ENCODE measurements around the gene LTF. TPM values are rescaled to one million over a fixed set of nuclear protein-coding genes. Genes with fewer than 3 reads are reported as not detected.
"Not testable (repeated sequence)": the region's sequence is repeated elsewhere in the genome, so short reads cannot be mapped to it uniquely, and the experiment has no call there.

Gene LTF
- total RNA-seq, 2 experiments from 2014 or later = not detected

DNA sequence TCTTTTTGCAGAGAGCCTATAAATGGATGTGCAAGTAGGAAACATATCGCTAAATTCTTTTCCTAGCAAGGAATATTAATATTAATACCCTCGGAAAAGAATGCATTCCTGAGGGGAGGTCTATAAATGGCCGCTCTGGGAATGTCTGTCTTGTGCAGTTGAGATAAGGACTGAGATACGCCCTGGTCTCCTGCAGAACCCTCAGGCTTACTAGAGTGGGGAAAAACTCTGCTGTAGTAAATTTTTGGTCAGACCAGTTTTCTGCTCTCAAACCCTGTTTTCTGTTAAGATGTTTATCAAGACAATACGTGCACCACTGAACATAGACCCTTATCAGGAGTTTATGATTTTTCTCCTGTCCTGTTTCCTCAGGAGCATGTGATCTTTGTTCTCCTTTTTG lies 32.8 kb downstream of the LTF start:
- Mint-ChIP-seq H3K4me1 (ENCODE audit: low read depth) (peaks cover 35% of the 10 kb centered on the region), H3K9me3 (ENCODE audit: insufficient read depth) (peaks cover 18% of the 10 kb centered on the region)
- H3K4me3 Mint-ChIP-seq; POLR2A ChIA-PET; DNase-seq; H3K36me3 Mint-ChIP-seq (ENCODE audit: low read depth); ATAC-seq; H3K27ac Mint-ChIP-seq; H3K27me3 Mint-ChIP-seq (ENCODE audit: low read depth): not testable (repeated sequence)
- CTCF ChIA-PET = interaction anchor here (1.1 kb wide), 1 partner anchor 56 kb away, joined by 5 read pairs; no protein-coding TSS in a partner anchor

DNA sequence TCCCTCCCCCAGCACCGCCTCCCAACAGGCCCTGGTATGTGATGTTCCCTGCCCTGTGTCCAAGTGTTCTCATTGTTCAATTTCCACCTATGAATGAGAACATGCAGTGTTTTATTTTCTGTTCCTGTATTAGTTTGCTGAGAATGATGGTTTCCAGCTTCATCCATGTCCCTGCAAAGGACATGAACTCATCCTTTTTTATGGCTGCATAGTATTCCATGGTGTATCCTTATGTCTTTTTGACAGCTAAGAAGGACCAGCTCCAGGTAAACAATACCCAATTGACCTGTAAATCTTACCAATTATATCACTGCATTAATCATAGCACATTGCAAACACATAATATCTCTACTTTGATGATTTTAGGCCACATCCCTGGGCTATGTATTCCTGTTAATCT lies 33.8 kb downstream of the LTF start:
- H3K36me3 Mint-ChIP-seq (ENCODE audit: low read depth); POLR2A ChIA-PET; H3K4me3 Mint-ChIP-seq; DNase-seq; ATAC-seq; H3K27ac Mint-ChIP-seq; H3K27me3 Mint-ChIP-seq (ENCODE audit: low read depth): not testable (repeated sequence)
- Mint-ChIP-seq H3K4me1 (ENCODE audit: low read depth) (peaks cover 45% of the 10 kb centered on the region), H3K9me3 (ENCODE audit: insufficient read depth) (peaks cover 18% of the 10 kb centered on the region)
- CTCF ChIA-PET = interaction anchor here (0.8 to 1.1 kb wide), 2 partner anchors 20 to 57 kb away, joined by 3 to 5 read pairs; no protein-coding TSS in a partner anchor

DNA sequence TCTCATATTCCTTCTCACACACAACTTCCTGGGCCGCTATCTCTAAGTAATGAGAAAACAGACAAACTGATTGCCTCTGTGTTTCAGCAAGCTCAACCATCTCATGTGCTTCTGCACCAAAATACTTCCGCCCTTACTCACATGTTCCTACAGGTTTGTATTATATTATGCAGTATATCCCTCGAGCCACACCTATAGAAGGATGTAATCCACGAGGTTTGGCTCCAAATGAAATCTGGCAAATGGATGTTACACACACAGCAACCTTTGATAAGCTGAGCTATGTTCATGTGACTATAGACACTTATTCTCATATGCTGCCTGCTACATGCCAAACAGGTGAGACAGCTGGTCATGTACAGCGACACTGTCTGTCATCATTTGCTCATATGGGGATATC lies 35.0 kb downstream of the LTF start:
- H3K27me3 Mint-ChIP-seq (ENCODE audit: low read depth) = peaks cover 5% of the 10 kb centered on the region
- peaks cover 5% of the 10 kb centered on the region for H3K36me3 Mint-ChIP-seq (ENCODE audit: low read depth)
- ATAC-seq (no peak), DNase-seq (no peak)
- H3K4me1 Mint-ChIP-seq (ENCODE audit: low read depth) = peaks cover 42% of the 10 kb centered on the region
- CTCF ChIA-PET = interaction anchor here (0.9 to 1.1 kb wide), 3 partner anchors 30 to 61 kb away, joined by 3 to 5 read pairs (median 3); partner anchors contain the start of gene CCR5
- no peak overlapping the region for H3K27ac Mint-ChIP-seq
- no peak overlapping the region for H3K4me3 Mint-ChIP-seq
- POLR2A ChIA-PET = no interaction called here
- peaks cover 18% of the 10 kb centered on the region for H3K9me3 Mint-ChIP-seq (ENCODE audit: insufficient read depth)

DNA sequence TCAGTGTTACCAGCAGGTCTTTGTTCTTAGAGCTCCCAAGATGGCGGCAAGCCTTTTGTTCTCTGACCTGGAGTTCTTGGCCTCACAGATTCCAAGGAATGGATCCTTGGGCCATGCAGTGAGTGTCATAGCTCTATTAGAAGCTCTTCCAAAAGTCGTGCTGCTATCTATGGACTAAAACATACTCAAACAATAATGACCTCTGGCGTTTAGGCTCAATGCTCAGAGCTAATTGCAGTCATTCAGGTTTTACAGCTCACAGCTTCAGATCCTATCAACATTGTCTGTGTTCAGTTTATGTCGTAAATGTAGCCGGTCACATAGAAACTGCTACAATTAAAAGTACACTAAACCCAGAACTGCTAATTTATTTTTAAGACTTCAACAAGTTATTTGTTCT lies 35.5 kb downstream of the LTF start:
- Mint-ChIP-seq H3K9me3 (ENCODE audit: insufficient read depth) (peaks cover 18% of the 10 kb centered on the region), H3K4me1 (ENCODE audit: low read depth) (peaks cover 42% of the 10 kb centered on the region), H3K36me3 (ENCODE audit: low read depth) (peaks cover 5% of the 10 kb centered on the region), H3K27me3 (ENCODE audit: low read depth) (peaks cover 5% of the 10 kb centered on the region), H3K4me3 (no peak overlapping the region), H3K27ac (no peak overlapping the region)
- POLR2A ChIA-PET = no interaction called here
- CTCF ChIA-PET = interaction anchor here (0.9 to 1.1 kb wide), 3 partner anchors 30 to 61 kb away, joined by 3 to 5 read pairs (median 3); partner anchors contain the start of gene CCR5
- ATAC-seq = no peak
- DNase-seq = no peak

DNA sequence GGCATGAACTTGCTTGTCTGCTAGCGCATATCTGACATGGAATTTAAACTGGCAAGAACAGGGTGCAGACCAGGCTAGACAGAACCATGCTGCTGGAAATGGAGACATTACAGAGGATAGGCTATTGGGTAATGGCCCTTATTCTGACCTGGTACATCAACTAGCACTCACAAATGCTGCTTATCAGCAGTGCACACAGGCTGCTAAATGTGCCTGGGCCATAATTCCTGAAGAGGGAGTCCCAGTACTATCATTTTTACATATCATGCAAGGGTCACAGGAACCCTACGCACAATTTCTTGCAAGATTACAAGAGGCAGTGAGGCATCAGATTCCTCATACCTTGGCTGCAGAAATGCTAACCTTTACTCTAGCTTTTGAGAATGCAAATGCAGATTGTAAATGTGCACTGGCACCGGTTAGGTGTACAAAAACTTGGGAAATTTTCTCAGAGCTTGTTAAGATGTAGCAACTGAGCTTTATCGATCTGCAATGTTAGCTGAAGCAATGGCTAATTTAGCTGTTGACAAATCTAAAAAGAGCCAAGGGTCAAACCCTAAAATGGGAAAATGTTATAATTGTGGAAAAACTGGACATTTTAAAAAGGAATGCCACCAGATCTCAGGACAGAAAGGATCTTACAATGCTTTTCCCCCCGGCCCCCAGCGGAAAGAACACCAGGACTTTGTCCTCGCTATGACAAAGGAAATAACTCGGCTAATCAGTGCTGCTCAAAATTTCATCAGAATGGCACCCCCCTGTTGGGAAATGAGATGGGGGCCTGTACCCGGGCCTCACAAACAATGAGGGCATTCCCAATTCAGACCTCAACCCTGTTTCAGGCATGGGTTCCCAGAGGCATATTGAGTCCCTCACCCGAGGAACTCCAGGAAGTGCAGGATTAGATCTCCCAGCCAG lies 36.5 kb downstream of the LTF start:
- no peak for ATAC-seq

DNA sequence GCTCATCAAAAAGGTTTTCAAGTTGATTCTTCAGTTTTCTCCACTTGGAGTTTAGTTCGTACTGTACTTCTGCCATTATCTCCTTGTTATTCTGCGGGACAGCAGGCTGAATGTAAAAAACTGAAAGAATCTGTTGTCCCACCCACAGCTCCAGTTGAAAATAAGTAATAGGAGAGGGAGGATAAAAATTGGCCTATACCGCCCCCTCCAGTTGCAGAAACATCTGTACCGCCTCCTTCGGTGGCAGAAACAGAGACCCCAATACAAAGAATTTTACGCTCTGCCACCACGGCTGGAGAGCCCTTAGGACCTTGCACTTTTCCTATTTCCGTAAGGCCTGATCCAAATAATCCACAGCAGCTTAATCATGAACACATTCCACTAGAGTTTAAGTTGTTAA lies 37.3 kb downstream of the LTF start:
- H3K36me3 Mint-ChIP-seq (ENCODE audit: low read depth); H3K27ac Mint-ChIP-seq; H3K4me3 Mint-ChIP-seq; ATAC-seq; H3K27me3 Mint-ChIP-seq (ENCODE audit: low read depth): not testable (repeated sequence)
- peak; percentile 37 for DNase-seq
- Mint-ChIP-seq H3K4me1 (ENCODE audit: low read depth) (peaks cover 27% of the 10 kb centered on the region), H3K9me3 (ENCODE audit: insufficient read depth) (peaks cover 13% of the 10 kb centered on the region)
- ChIA-PET POLR2A (interaction anchor here (1.1 kb wide), 1 partner anchor 58 kb away, joined by 5 read pairs; no protein-coding TSS in a partner anchor), CTCF (interaction anchor here (0.6 to 3.3 kb wide), 9 partner anchors 20 to 484 kb away, joined by 3 to 17 read pairs (median 4); partner anchors contain the start of genes CCR5AS, CCRL2 and CXCR6)

More for the DNA sequence above, 36.5 kb downstream of the LTF start:
- ChIA-PET POLR2A (interaction anchor here (0.5 kb wide), 1 partner anchor 47 kb away, joined by 3 read pairs; no protein-coding TSS in a partner anchor), CTCF (interaction anchor here (0.9 to 2.5 kb wide), 4 partner anchors 59 to 485 kb away, joined by 3 to 12 read pairs (median 4); partner anchors contain the start of gene CXCR6)
- H3K27me3 Mint-ChIP-seq (ENCODE audit: low read depth) = peaks cover 5% of the 10 kb centered on the region
- H3K4me3 Mint-ChIP-seq = no peak overlapping the region
- peaks cover 34% of the 10 kb centered on the region for H3K4me1 Mint-ChIP-seq (ENCODE audit: low read depth)
- H3K9me3 Mint-ChIP-seq (ENCODE audit: insufficient read depth) = peaks cover 18% of the 10 kb centered on the region
- H3K27ac Mint-ChIP-seq = no peak overlapping the region
- no peak for DNase-seq
- H3K36me3 Mint-ChIP-seq (ENCODE audit: low read depth) = peaks cover 5% of the 10 kb centered on the region

DNA sequence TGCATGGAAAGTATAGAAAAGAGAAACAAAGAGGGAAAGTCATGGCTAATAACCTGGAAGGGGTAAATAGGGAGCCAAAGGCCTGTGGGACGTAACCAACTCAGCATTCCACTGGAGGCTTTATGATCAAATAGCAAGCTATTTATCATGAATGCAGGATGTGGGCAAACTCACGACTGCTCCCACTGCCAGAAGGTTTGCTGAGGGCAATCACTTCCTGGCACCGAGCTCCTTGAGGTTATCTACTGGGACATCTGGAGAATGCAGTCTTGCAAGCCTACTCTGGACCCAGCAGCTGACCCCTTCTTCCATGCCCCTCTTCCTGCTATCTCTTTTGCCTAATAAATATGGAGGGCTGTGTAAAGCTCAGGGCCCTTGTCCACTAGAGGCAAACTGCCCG lies 38.2 kb downstream of the LTF start:
- CTCF ChIA-PET = interaction anchor here (0.7 to 3.3 kb wide), 7 partner anchors 19 to 212 kb away, joined by 3 to 17 read pairs (median 3); partner anchors contain the start of genes CCR5AS and CCRL2
- H3K27me3 Mint-ChIP-seq (ENCODE audit: low read depth); H3K36me3 Mint-ChIP-seq (ENCODE audit: low read depth); H3K9me3 Mint-ChIP-seq (ENCODE audit: insufficient read depth); H3K27ac Mint-ChIP-seq; DNase-seq; H3K4me3 Mint-ChIP-seq; ATAC-seq: not testable (repeated sequence)
- POLR2A ChIA-PET = interaction anchor here (1.1 kb wide), 1 partner anchor 58 kb away, joined by 5 read pairs; no protein-coding TSS in a partner anchor
- H3K4me1 Mint-ChIP-seq (ENCODE audit: low read depth) = peaks cover 24% of the 10 kb centered on the region

DNA sequence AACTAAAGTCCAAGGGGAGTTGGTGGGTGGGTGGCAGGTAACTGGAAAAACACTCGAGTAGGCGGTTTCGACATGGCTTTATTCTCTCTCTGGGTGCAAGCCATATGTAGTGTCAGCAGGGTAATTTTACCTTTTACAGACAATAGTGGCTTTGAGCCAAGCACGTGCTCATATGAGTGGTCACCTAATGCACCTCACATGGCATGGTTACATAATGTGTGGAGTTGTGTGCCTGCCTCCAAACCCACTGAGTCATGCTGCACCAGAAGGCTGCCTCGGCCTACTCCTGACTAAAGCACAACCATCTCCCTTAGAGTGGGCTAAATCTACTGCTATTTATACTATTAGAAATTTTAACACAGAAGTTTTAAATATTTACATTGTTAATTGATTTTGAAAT lies 41.1 kb downstream of the LTF start:
- Mint-ChIP-seq H3K27me3 (ENCODE audit: low read depth) (no peaks in the 10 kb centered on the region), H3K36me3 (ENCODE audit: low read depth) (no peaks in the 10 kb centered on the region), H3K27ac (no peak overlapping the region), H3K4me3 (no peak overlapping the region), H3K9me3 (ENCODE audit: insufficient read depth) (no peaks in the 10 kb centered on the region), H3K4me1 (ENCODE audit: low read depth) (peaks cover 24% of the 10 kb centered on the region)
- ChIA-PET POLR2A (no interaction called here), CTCF (interaction anchor here (1.1 to 2.4 kb wide), 2 partner anchors 16 to 65 kb away, joined by 3 to 8 read pairs; partner anchors contain the start of gene CCRL2)
- DNase-seq (no peak), ATAC-seq (no peak)

DNA sequence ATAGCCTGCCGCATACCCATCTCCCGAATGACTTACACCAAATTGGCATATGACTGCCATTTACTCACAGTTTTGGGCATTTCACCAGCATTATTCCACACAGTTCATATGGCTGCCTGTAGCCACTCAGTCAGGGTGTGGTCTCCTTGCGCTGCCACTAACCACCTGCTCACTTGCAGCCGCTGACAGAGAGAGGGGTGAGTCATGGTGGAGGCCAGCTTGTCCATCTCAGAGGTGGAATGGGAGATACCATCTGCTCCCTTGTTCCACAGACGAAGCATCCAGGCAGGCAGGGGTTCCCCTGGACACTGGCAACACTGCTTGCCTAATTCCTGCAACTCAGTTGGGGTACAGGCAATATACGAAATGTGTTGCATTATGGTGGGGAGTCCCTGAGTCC lies 42.1 kb downstream of the LTF start:
- POLR2A ChIA-PET = no interaction called here
- H3K9me3 Mint-ChIP-seq (ENCODE audit: insufficient read depth) = no peaks in the 10 kb centered on the region
- H3K27me3 Mint-ChIP-seq (ENCODE audit: low read depth) = no peaks in the 10 kb centered on the region
- no peak for DNase-seq
- ATAC-seq = no peak
- H3K4me1 Mint-ChIP-seq (ENCODE audit: low read depth) = peaks cover 22% of the 10 kb centered on the region
- no peak overlapping the region for H3K4me3 Mint-ChIP-seq
- H3K27ac Mint-ChIP-seq = no peak overlapping the region
- CTCF ChIA-PET = no interaction called here
- no peaks in the 10 kb centered on the region for H3K36me3 Mint-ChIP-seq (ENCODE audit: low read depth)

DNA sequence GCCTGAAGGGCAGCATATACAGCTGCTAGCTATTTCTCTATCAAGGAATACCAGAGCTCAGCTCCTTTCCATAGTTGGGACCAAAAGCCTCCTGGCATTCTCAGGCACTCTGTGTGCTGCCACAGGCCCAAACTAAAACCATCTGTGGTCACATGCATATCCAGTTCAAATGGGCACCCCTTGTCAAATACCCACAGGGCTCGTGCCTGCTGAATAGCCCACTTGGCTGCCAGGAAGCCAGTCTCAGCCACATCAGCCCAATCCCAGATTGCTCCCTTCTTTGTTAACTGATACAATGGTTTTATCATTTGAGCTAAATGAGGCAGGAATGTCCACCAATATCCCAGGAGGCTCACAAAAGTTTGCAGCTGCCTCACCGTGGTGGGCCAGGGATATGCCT lies 43.8 kb downstream of the LTF start:
- DNase-seq = no peak
- no peak for ATAC-seq
- Mint-ChIP-seq H3K27ac (no peak overlapping the region), H3K4me1 (ENCODE audit: low read depth) (peaks cover 20% of the 10 kb centered on the region), H3K4me3 (no peak overlapping the region), H3K36me3 (ENCODE audit: low read depth) (no peaks in the 10 kb centered on the region), H3K9me3 (ENCODE audit: insufficient read depth) (no peaks in the 10 kb centered on the region), H3K27me3 (ENCODE audit: low read depth) (no peaks in the 10 kb centered on the region)
- ChIA-PET CTCF (no interaction called here), POLR2A (interaction anchor here (0.7 kb wide), 1 partner anchor 1299 kb away, joined by 3 read pairs; no protein-coding TSS in a partner anchor)

DNA sequence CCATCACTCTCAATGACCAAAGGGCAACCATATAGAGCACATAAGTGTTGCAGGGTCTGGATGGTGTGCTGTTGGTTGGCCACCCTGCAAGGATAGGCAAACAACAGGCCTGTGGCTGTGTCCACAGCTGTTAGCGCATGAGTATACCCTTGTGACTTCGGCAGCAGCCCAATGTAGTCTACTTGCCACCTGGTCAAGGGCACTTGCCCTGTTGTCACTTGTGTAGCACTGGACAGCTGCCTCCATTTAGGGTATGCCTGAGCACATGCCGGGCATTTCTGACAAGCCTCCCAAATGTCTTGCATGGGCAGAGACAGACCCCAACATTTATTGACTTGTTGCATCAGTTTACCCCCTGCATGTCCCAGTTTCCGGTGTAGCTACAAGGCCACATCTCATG lies 44.9 kb downstream of the LTF start:
- Mint-ChIP-seq H3K4me1 (ENCODE audit: low read depth) (peaks cover 18% of the 10 kb centered on the region), H3K27ac (no peak overlapping the region), H3K9me3 (ENCODE audit: insufficient read depth) (no peaks in the 10 kb centered on the region), H3K27me3 (ENCODE audit: low read depth) (no peaks in the 10 kb centered on the region), H3K36me3 (ENCODE audit: low read depth) (no peaks in the 10 kb centered on the region), H3K4me3 (no peak overlapping the region)
- POLR2A ChIA-PET = no interaction called here
- no peak for DNase-seq
- CTCF ChIA-PET = interaction anchor here (1.2 kb wide), 1 partner anchor 30 kb away, joined by 3 read pairs; no protein-coding TSS in a partner anchor
- no peak for ATAC-seq

Measured in activated CD8-positive, alpha-beta T cell treated with anti-CD3 and anti-CD28 coated beads, Interleukin-2, amount 10 ng/mL, durations not matched to agents 7 days and 5 days (primary cell).